ENCODE measurements around the gene APCDD1L. TPM values are rescaled to one million over a fixed set of nuclear protein-coding genes. Genes with fewer than 3 reads are reported as not detected.
"Not testable (repeated sequence)": the region's sequence is repeated elsewhere in the genome, so short reads cannot be mapped to it uniquely, and the experiment has no call there.

The APCDD1L gene
- total and polyA plus RNA-seq, 2 experiments from 2014 or later, result 16.6 to 25.6 TPM

DNA sequence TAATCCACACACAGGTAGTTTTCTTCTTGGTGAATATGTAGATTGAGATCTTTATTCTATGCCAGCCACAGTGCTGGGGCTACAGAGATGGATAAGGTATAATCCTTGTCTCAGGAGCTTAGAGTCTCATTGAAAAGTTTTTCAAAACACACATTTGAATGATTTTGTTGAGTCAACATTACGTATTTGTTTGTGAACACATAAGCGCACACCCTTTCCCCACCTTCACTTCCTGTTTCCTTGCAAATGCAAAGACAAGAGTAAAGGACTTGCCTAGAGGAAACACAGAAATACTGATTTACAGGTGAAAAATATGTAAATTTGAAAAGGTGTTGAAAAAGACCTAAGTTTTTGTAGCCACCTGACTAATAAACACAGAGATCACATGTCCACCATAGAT lies 98.4 kb downstream of the APCDD1L start:
- in situ Hi-C loops (cut with MboI), result no loop called here
- Histone ChIP-seq H3K79me2 (ENCODE audit: insufficient read depth) (peaks cover 82% of the 10 kb centered on the region), H3K9me3 (ENCODE audit: low read depth) (no peaks in the 10 kb centered on the region), H3K27me3 (replicated peaks; ENCODE audit: insufficient read depth) (no peaks in the 10 kb centered on the region), H3K27ac (no peak overlapping the region), H2AFZ (no peak overlapping the region), H3K9me2 (ENCODE audit: insufficient read depth) (no peaks in the 10 kb centered on the region), H3K36me3 (ENCODE audit: low read depth) (no peaks in the 10 kb centered on the region), H4K20me1 (ENCODE audit: insufficient read depth) (peaks cover 9% of the 10 kb centered on the region; the same call in 1 of the 2 replicates), H3K4me3 (no peak overlapping the region), H3K9ac (no peak overlapping the region), H3K4me1 (ENCODE audit: insufficient read depth) (peaks cover 13% of the 10 kb centered on the region), H3F3A (ENCODE audit: insufficient read depth) (peaks cover 28% of the 10 kb centered on the region), H3K4me2 (ENCODE audit: unreplicated experiment) (no peak overlapping the region)
- no peak for DNase-seq
- TF ChIP-seq EZH2phosphoT487 (IDR thresholded peaks at IDR 0.05; ENCODE audit: insufficient read depth, low read depth), result no peak
- TF ChIP-seq EZH2 (IDR thresholded peaks at IDR 0.05; ENCODE audit: insufficient read depth, poor library complexity, severe bottlenecking), result no peak
- WGBS, 2 experiments (ENCODE audit: low coverage in 1 of 2, low lambda C conversion rate in 2 of 2, missing lambda C conversion rate in 2 of 2), result 96 to 100% methylated on average over 2 of the region's 2 CpGs

DNA sequence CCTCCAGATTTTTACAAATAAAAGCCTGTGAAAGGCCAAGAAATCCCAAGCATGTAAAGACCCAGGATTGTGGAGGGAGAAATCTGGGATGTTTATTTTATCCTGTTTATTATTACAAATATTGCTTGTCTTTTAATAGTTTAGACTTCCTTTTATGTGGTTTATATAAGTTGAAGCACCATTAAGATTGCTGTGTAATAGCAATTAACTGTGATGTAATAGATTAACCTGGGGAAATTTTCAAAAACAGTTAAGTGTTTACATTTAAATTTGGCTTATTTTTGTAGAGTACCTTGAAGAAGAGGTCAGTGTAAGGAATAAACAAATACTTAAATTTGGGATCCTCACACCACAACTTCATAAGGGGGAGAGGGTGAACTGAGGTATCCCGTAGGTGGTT lies 99.1 kb downstream of the APCDD1L start:
- Histone ChIP-seq H3F3A (ENCODE audit: insufficient read depth) (peaks cover 24% of the 10 kb centered on the region), H3K27me3 (replicated peaks; ENCODE audit: insufficient read depth) (no peaks in the 10 kb centered on the region), H3K9me3 (ENCODE audit: low read depth) (no peaks in the 10 kb centered on the region), H3K9me2 (ENCODE audit: insufficient read depth) (no peaks in the 10 kb centered on the region), H3K4me1 (ENCODE audit: insufficient read depth) (peaks cover 10% of the 10 kb centered on the region), H3K4me2 (ENCODE audit: unreplicated experiment) (no peak overlapping the region), H3K36me3 (ENCODE audit: low read depth) (no peaks in the 10 kb centered on the region), H2AFZ (no peak overlapping the region), H3K79me2 (ENCODE audit: insufficient read depth) (peaks cover 82% of the 10 kb centered on the region), H3K27ac (no peak overlapping the region), H4K20me1 (ENCODE audit: insufficient read depth) (peaks cover 9% of the 10 kb centered on the region; the same call in 1 of the 2 replicates), H3K4me3 (no peak overlapping the region), H3K9ac (no peak overlapping the region)
- in situ Hi-C loops (cut with MboI), result no loop called here
- TF ChIP-seq EZH2 (IDR thresholded peaks at IDR 0.05; ENCODE audit: insufficient read depth, poor library complexity, severe bottlenecking), result no peak
- TF ChIP-seq EZH2phosphoT487 (IDR thresholded peaks at IDR 0.05; ENCODE audit: insufficient read depth, low read depth), result no peak
- DNase-seq, result no peak
- WGBS, 2 experiments (ENCODE audit: low coverage in 1 of 2, low lambda C conversion rate in 2 of 2, missing lambda C conversion rate in 2 of 2), result 95 to 100% methylated on average over 1 of the region's 1 CpG

DNA sequence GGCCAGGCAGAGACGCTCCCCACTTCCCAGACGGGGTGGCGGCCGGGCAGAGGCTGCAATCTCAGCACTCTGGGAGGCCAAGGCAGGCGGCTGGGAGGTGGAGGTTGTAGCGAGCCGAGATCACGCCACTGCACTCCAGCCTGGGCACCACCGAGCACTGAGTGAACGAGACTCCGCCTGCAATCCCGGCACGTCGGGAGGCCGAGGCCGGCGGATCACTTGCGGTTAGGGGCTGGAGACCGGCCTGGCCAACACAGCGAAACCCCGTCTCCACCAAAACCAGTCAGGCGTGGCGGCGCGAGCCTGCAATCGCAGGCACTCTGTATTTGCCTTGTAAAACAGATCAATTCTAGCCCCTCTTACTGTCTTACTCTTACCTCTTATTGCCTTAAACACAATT lies 100.4 kb downstream of the APCDD1L start:
- H2AFZ ChIP-seq; H3K9me3 ChIP-seq (ENCODE audit: low read depth); H3K4me1 ChIP-seq (ENCODE audit: insufficient read depth); H3K36me3 ChIP-seq (ENCODE audit: low read depth); H3K27me3 ChIP-seq (replicated peaks; ENCODE audit: insufficient read depth); H3K9me2 ChIP-seq (ENCODE audit: insufficient read depth); DNase-seq; H3K4me3 ChIP-seq; H4K20me1 ChIP-seq (ENCODE audit: insufficient read depth); H3K9ac ChIP-seq; H3K27ac ChIP-seq; H3K4me2 ChIP-seq (ENCODE audit: unreplicated experiment); in situ Hi-C loops (cut with MboI): not testable (repeated sequence)
- peaks cover 11% of the 10 kb centered on the region; the same call in 1 of the 2 replicates for H3F3A ChIP-seq (ENCODE audit: insufficient read depth)
- H3K79me2 ChIP-seq (ENCODE audit: insufficient read depth), result peaks cover 83% of the 10 kb centered on the region
- WGBS, 2 experiments (ENCODE audit: low coverage in 1 of 2, low lambda C conversion rate in 2 of 2, missing lambda C conversion rate in 2 of 2), result 96 to 97% methylated on average over 21 to 26 of the region's 26 CpGs

DNA sequence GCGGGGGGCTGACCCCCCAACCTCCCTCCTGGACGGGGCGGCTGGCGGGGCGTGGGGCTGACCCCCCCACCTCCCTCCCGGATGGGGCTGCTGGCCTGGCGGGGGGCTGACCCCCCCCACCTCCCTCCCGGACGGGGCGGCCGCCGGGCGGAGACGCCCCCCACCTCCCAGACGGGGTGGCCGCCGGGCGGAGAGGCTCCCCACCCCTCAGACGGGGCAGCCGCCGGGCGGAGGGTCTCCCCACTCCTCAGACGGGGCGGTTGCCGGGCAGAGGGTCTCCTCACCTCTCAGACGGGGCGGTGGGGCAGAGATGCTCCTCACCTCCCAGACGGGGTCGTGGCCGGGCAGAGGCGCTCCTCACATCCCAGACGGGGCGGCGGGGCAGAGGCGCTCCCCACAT lies 101.0 kb downstream of the APCDD1L start:
- DNase-seq; H3K4me2 ChIP-seq (ENCODE audit: unreplicated experiment); H2AFZ ChIP-seq; H3K4me1 ChIP-seq (ENCODE audit: insufficient read depth); H3K4me3 ChIP-seq; in situ Hi-C loops (cut with MboI); H4K20me1 ChIP-seq (ENCODE audit: insufficient read depth); H3K27me3 ChIP-seq (replicated peaks; ENCODE audit: insufficient read depth); H3K9ac ChIP-seq; H3F3A ChIP-seq (ENCODE audit: insufficient read depth); H3K27ac ChIP-seq; H3K9me3 ChIP-seq (ENCODE audit: low read depth); H3K36me3 ChIP-seq (ENCODE audit: low read depth); H3K9me2 ChIP-seq (ENCODE audit: insufficient read depth): not testable (repeated sequence)
- WGBS, 2 experiments (ENCODE audit: low coverage in 1 of 2, low lambda C conversion rate in 2 of 2, missing lambda C conversion rate in 2 of 2), result 88% methylated on average over 8 of the region's 35 CpGs; no CpG with 5 or more reads in 1 of the 2 experiments
- peaks cover 83% of the 10 kb centered on the region for H3K79me2 ChIP-seq (ENCODE audit: insufficient read depth)

Other genes starting within 250 kb of the APCDD1L start
- gene RAB22A, start 205.7 kb downstream of the APCDD1L start, total RNA-seq (2014; rRNA removed; shearing (Covaris generic)), result 21.2 and 23.0 TPM in 2 replicates
- 21.3 and 23.9 TPM in 2 replicates for gene RAB22A, start 205.7 kb downstream of the APCDD1L start, polyA plus RNA-seq (2016; fragmentation: Nextera tagmentation; extraction: Ambion mirVana)
- 8.8 and 10.0 TPM in 2 replicates for gene VAPB, start 126.2 kb downstream of the APCDD1L start, total RNA-seq (2014; rRNA removed; shearing (Covaris generic))
- gene VAPB, start 126.2 kb downstream of the APCDD1L start, polyA plus RNA-seq (2016; fragmentation: Nextera tagmentation; extraction: Ambion mirVana), result 34.1 and 37.0 TPM in 2 replicates
- gene STX16, start 135.9 kb upstream of the APCDD1L start, total RNA-seq (2014; rRNA removed; shearing (Covaris generic)), result 15.8 and 17.6 TPM in 2 replicates
- 30.6 and 36.9 TPM in 2 replicates for gene STX16, start 135.9 kb upstream of the APCDD1L start, polyA plus RNA-seq (2016; fragmentation: Nextera tagmentation; extraction: Ambion mirVana)
- 37.5 and 37.7 TPM in 2 replicates for gene NPEPL1, start 177.4 kb upstream of the APCDD1L start, total RNA-seq (2014; rRNA removed; shearing (Covaris generic))
- gene NPEPL1, start 177.4 kb upstream of the APCDD1L start, polyA plus RNA-seq (2016; fragmentation: Nextera tagmentation; extraction: Ambion mirVana), result 46.1 and 49.8 TPM in 2 replicates